HepG2 (cell line): ENCODE measurements around the gene SELPLG. TPM values are rescaled to one million over a fixed set of nuclear protein-coding genes. Genes with fewer than 3 reads are reported as not detected.

Experiments used
- CBFB ChIP-seq: sonication (generic); formaldehyde crosslinking; IDR thresholded peaks from 2 replicates; pipeline ENCODE4 v1.4.0; 2020; ENCODE audit warnings: missing genetic modification reagents
- CREM ChIP-seq, 2 experiments: sonication (generic) in 1 of 2; formaldehyde crosslinking in 1 of 2; IDR thresholded peaks; 2 replicates each; pipeline versions ENCODE4 v1.4.0 to v1.6.1; 2016 to 2020; ENCODE audit warnings: antibody characterized with exemption in 1 of 2, mild to moderate bottlenecking in 1 of 2, missing genetic modification reagents in 1 of 2
- GATAD2A ChIP-seq: IDR thresholded peaks from 2 replicates; pipeline ENCODE4 v1.6.1; 2016
- MAFK ChIP-seq, 2 experiments: IDR thresholded peaks in 1 of 2; conservative IDR thresholded peaks in 1 of 2; 2 replicates each; pipeline ENCODE4 v1.6.1; 2011; ENCODE audit warnings: improper control_type of control experiment in 2 of 2, low read length in 2 of 2
- SATB2 ChIP-seq: sonication (generic); formaldehyde crosslinking; IDR thresholded peaks from 2 replicates; pipeline ENCODE4 v1.5.0; 2020; ENCODE audit warnings: missing genetic modification reagents
- ZBTB3 ChIP-seq: sonication (generic); formaldehyde crosslinking; IDR thresholded peaks from 2 replicates; pipeline ENCODE4 v1.4.0; 2020; ENCODE audit warnings: low read depth, mild to moderate bottlenecking, moderate library complexity, missing genetic modification reagents, borderline replicate concordance
- ZNF24 ChIP-seq: fragments of 450-650 bp; IDR thresholded peaks from 2 replicates; pipeline ENCODE4 v1.6.1; 2017; ENCODE audit warnings: antibody characterized with exemption, mild to moderate bottlenecking
- ZNF343 ChIP-seq: sonication (generic); formaldehyde crosslinking; IDR thresholded peaks from 2 replicates; pipeline ENCODE4 v1.4.0; 2020; ENCODE audit warnings: mild to moderate bottlenecking, missing genetic modification reagents
- ZNF562 ChIP-seq: sonication (generic); formaldehyde crosslinking; IDR thresholded peaks from 2 replicates; pipeline ENCODE4 v1.8.0; 2022; ENCODE audit warnings: missing genetic modification reagents, borderline replicate concordance
- ZNF83 ChIP-seq: sonication (generic); formaldehyde crosslinking; IDR thresholded peaks from 2 replicates; pipeline ENCODE4 v1.4.0; 2020; ENCODE audit warnings: missing genetic modification reagents, mild to moderate bottlenecking, borderline replicate concordance
- ZSCAN20 ChIP-seq: sonication (generic); formaldehyde crosslinking; IDR thresholded peaks from 2 replicates; pipeline ENCODE4 v1.4.0; 2020; ENCODE audit warnings: missing genetic modification reagents, mild to moderate bottlenecking, borderline replicate concordance
- polyA plus RNA-seq, 8 experiments: library from polyadenylated mRNA; depleted of rRNA in 3 of 8; stranded (reverse) in 7 of 8; unstranded in 1 of 8; fragments of >200 nt; fragmentation: Illumina TruSeq in 4 of 8; extraction: Trizol in 4 of 8; gene quantifications; 2 replicates each; pipeline versions ENCODE4 v1.2.1 to v1.2.3, GENCODE V29; 2011 to 2016; ENCODE audit warnings: low read depth in 4 of 8, missing spikeins in 1 of 8, mixed read lengths in 1 of 8; ENCODE audit not compliant: insufficient read depth in 1 of 8
- total RNA-seq, 5 experiments: library from RNA; depleted of rRNA; stranded (reverse); fragments of >200 nt; fragmentation: Illumina TruSeq; extraction: Trizol; gene quantifications; 2 replicates each; pipeline ENCODE4 v1.2.3, GENCODE V29; 2016; ENCODE audit warnings: low read depth in 1 of 5
- TF ChIP-seq, protein P1 (sequence below): sonication (generic); formaldehyde crosslinking; IDR thresholded peaks from 2 replicates; pipeline ENCODE4 v1.5.0; 2020; ENCODE audit warnings: mild to moderate bottlenecking, low read depth, missing genetic modification reagents, borderline replicate concordance
- TF ChIP-seq, protein P2 (sequence below), 2 experiments: fragments of 450-650 bp in 1 of 2; sonication (generic) in 1 of 2; formaldehyde crosslinking; IDR thresholded peaks; 2 replicates each; pipeline versions ENCODE4 v1.5.0 to v1.8.0; 2020 to 2022; ENCODE audit warnings: mild to moderate bottlenecking in 1 of 2, missing genetic modification reagents in 1 of 2
- TF ChIP-seq, protein P3 (sequence below), 2 experiments: sonication (generic) in 1 of 2; formaldehyde crosslinking in 1 of 2; IDR thresholded peaks; 2 replicates each; pipeline versions ENCODE4 v1.4.0 to v1.6.1; 2018 to 2020; ENCODE audit warnings: missing genetic modification reagents in 2 of 2, borderline replicate concordance in 1 of 2, low read depth in 1 of 2, mild to moderate bottlenecking in 1 of 2, missing biosample characterization in 1 of 2
- TF ChIP-seq, protein P4 (sequence below): sonication (generic); formaldehyde crosslinking; IDR thresholded peaks from 2 replicates; pipeline ENCODE4 v1.5.1; 2020; ENCODE audit warnings: missing genetic modification reagents, mild to moderate bottlenecking, borderline replicate concordance
- TF ChIP-seq, protein P5 (sequence below): IDR thresholded peaks from 2 replicates; pipeline ENCODE4 v1.6.1; 2018; ENCODE audit warnings: missing genetic modification reagents
- TF ChIP-seq, protein P6 (sequence below): sonication (generic); formaldehyde crosslinking; IDR thresholded peaks from 2 replicates; pipeline ENCODE4 v1.8.0; 2022; ENCODE audit warnings: low read depth, missing genetic modification reagents
- TF ChIP-seq, protein P7 (sequence below): sonication (generic); formaldehyde crosslinking; IDR thresholded peaks from 2 replicates; pipeline ENCODE4 v1.8.0; 2022; ENCODE audit warnings: missing genetic modification reagents, mild to moderate bottlenecking, borderline replicate concordance

SELPLG gene
- total and polyA plus RNA-seq, 2 of the 13 experiments (the other 11 are each of a cell fraction or from before 2014, with no cell fraction given) = 0.12 TPM; not detected in 1

DNA sequence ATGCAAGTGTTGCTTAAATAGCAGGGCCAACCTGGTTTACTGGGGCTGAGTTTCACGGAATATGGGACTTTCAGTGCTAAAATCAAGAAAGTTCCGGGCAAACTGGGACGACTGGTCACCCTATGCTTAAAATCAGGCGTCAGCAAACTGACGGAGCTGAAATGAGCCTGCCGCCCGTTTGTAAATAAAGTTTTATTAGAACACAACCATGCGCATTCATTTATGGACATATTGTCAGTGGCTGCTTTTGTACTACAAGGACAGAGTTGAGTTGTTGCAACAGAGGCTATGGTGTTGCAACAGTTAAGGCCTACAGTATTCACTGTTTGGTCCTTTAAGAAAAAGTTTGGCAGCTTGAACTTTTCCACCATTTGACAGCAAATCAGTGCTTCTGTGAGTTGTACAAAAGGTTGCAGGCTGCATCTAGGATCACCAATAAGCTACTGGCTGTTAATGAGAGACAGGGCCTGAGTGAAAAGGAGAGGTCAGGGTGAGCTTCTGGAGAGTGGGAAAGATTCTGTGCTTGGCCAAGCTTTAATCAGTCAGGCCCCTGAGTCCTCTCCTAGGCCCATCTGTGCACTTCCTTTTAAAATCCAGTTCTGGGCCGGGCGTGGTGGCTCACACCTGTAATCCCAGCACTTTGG is 13.3 kb downstream of the SELPLG start (continued):
- TF ChIP-seq, protein P1, sequence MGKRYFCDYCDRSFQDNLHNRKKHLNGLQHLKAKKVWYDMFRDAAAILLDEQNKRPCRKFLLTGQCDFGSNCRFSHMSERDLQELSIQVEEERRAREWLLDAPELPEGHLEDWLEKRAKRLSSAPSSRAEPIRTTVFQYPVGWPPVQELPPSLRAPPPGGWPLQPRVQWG = no peak
- TF ChIP-seq, protein P2, sequence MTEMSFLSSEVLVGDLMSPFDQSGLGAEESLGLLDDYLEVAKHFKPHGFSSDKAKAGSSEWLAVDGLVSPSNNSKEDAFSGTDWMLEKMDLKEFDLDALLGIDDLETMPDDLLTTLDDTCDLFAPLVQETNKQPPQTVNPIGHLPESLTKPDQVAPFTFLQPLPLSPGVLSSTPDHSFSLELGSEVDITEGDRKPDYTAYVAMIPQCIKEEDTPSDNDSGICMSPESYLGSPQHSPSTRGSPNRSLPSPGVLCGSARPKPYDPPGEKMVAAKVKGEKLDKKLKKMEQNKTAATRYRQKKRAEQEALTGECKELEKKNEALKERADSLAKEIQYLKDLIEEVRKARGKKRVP (CRISPR knock-in tag; IDR thresholded peaks at IDR 0.05) = peak in 1 of 2 experiments; percentile 96; a peak in 2 of 4 replicates
- TF ChIP-seq, protein P3, sequence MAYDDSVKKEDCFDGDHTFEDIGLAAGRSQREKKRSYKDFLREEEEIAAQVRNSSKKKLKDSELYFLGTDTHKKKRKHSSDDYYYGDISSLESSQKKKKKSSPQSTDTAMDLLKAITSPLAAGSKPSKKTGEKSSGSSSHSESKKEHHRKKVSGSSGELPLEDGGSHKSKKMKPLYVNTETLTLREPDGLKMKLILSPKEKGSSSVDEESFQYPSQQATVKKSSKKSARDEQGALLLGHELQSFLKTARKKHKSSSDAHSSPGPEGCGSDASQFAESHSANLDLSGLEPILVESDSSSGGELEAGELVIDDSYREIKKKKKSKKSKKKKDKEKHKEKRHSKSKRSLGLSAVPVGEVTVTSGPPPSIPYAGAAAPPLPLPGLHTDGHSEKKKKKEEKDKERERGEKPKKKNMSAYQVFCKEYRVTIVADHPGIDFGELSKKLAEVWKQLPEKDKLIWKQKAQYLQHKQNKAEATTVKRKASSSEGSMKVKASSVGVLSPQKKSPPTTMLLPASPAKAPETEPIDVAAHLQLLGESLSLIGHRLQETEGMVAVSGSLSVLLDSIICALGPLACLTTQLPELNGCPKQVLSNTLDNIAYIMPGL (CRISPR knock-in tag; IDR thresholded peaks at IDR 0.05; ENCODE audit: borderline replicate concordance in 1 of 2, low read depth in 1 of 2) = no peak
- TF ChIP-seq MAFK (conservative IDR thresholded peaks at IDR 0.05 in 1 of 2, IDR thresholded peaks at IDR 0.05 in 1 of 2; ENCODE audit: low read length in 2 of 2) (peak; percentile 13 to 15; a peak in 2 of 4 replicates), ZNF562 (CRISPR knock-in tag) (no peak), SATB2 (CRISPR knock-in tag) (no peak), ZNF24 (no peak), ZSCAN20 (CRISPR knock-in tag) (no peak), ZBTB3 (CRISPR knock-in tag) (no peak), CBFB (CRISPR knock-in tag) (no peak), CREM (IDR thresholded peaks at IDR 0.05) (no peak), CREM (CRISPR knock-in tag; IDR thresholded peaks at IDR 0.05) (no peak), ZNF83 (CRISPR knock-in tag) (no peak), ZNF343 (CRISPR knock-in tag) (no peak), GATAD2A (CRISPR knock-in tag) (peak; percentile 69)
- TF ChIP-seq, protein P4, sequence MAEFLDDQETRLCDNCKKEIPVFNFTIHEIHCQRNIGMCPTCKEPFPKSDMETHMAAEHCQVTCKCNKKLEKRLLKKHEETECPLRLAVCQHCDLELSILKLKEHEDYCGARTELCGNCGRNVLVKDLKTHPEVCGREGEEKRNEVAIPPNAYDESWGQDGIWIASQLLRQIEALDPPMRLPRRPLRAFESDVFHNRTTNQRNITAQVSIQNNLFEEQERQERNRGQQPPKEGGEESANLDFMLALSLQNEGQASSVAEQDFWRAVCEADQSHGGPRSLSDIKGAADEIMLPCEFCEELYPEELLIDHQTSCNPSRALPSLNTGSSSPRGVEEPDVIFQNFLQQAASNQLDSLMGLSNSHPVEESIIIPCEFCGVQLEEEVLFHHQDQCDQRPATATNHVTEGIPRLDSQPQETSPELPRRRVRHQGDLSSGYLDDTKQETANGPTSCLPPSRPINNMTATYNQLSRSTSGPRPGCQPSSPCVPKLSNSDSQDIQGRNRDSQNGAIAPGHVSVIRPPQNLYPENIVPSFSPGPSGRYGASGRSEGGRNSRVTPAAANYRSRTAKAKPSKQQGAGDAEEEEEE (CRISPR knock-in tag) = no peak
- TF ChIP-seq, protein P5, sequence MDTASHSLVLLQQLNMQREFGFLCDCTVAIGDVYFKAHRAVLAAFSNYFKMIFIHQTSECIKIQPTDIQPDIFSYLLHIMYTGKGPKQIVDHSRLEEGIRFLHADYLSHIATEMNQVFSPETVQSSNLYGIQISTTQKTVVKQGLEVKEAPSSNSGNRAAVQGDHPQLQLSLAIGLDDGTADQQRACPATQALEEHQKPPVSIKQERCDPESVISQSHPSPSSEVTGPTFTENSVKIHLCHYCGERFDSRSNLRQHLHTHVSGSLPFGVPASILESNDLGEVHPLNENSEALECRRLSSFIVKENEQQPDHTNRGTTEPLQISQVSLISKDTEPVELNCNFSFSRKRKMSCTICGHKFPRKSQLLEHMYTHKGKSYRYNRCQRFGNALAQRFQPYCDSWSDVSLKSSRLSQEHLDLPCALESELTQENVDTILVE = no peak
- TF ChIP-seq, protein P6, sequence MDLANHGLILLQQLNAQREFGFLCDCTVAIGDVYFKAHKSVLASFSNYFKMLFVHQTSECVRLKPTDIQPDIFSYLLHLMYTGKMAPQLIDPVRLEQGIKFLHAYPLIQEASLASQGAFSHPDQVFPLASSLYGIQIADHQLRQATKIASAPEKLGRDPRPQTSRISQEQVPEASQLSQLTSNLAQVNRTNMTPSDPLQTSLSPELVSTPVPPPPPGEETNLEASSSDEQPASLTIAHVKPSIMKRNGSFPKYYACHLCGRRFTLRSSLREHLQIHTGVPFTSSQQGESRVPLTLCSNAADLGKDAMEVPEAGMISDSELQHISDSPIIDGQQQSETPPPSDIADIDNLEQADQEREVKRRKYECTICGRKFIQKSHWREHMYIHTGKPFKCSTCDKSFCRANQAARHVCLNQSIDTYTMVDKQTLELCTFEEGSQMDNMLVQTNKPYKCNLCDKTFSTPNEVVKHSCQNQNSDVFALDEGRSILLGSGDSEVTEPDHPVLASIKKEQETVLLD = no peak
- TF ChIP-seq, protein P7, sequence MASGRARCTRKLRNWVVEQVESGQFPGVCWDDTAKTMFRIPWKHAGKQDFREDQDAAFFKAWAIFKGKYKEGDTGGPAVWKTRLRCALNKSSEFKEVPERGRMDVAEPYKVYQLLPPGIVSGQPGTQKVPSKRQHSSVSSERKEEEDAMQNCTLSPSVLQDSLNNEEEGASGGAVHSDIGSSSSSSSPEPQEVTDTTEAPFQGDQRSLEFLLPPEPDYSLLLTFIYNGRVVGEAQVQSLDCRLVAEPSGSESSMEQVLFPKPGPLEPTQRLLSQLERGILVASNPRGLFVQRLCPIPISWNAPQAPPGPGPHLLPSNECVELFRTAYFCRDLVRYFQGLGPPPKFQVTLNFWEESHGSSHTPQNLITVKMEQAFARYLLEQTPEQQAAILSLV (CRISPR knock-in tag) = no peak
